GM12878 (cell line): ENCODE data around the gene IARS2.

Source experiments
- ATF7 ChIP-seq: fragments of 450-650 bp; IDR thresholded peaks from 2 replicates; pipeline ENCODE4 v1.6.1; 2016; ENCODE audit warnings: low read depth, mild to moderate bottlenecking
- MTA3 ChIP-seq: IDR thresholded peaks from 2 replicates; pipeline ENCODE4 v1.6.1; 2012; ENCODE audit warnings: low read length, inconsistent platforms, borderline replicate concordance
- POLR2AphosphoS5 ChIP-seq: IDR thresholded peaks from 2 replicates; pipeline ENCODE4 v1.6.1; 2011; ENCODE audit warnings: mild to moderate bottlenecking, low read length, inconsistent platforms
- SP1 ChIP-seq: IDR thresholded peaks from one replicate; pipeline ENCODE4 v1.6.1; 2011; ENCODE audit warnings: low read depth, low read length
- TF ChIP-seq, protein P1 (sequence below): IDR thresholded peaks from 2 replicates; pipeline ENCODE4 v1.6.1; 2011; ENCODE audit warnings: low read depth, mild to moderate bottlenecking, low read length, moderate library complexity, borderline replicate concordance; ENCODE audit errors: extremely low read depth
- TF ChIP-seq, protein P2 (sequence below), 3 experiments: IDR thresholded peaks in 2 of 3; conservative IDR thresholded peaks in 1 of 3; 2 replicates each; pipeline ENCODE4 v1.5.1; 2011; ENCODE audit warnings: low read depth in 3 of 3, low read length in 3 of 3, mild to moderate bottlenecking in 3 of 3, control low read depth in 2 of 3, moderate library complexity in 2 of 3, inconsistent platforms in 1 of 3, mixed read lengths in 1 of 3; ENCODE audit not compliant: control insufficient read depth in 2 of 3, insufficient read depth in 1 of 3; ENCODE audit errors: extremely low read depth in 1 of 3

DNA sequence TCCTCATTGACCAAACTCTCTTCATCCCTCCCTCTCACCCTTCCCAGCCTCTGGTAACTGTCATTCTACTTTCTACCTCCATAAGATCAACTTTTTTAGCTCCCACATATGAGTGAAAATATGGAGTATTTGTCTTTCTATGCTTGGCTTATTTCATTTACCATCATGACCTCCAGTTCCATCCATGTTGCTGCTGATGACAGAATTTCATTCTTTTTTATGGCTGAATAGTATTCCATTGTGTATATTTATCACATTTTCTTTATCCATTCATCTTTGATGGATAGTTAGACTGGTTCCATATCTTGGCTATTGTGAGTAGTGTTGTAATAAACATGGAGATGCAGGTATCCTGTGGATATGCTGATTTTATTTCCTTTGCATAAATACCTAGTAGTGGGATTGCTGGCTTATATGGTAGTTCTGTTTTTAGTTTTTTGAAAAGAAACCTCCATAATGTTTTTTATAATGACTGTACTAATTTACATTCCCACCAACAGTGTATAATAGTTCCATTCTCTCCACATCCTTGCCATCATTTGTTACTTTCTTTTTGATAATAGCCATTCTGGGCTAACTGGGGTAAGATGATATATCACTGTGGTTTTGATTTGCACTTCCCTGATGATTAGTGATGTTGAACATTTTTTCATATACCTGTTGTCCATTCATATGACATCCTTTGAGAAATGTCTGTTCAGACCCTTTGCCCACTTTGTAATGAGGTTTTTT is 35.7 kb downstream of the IARS2 start:
- TF ChIP-seq, protein P1, sequence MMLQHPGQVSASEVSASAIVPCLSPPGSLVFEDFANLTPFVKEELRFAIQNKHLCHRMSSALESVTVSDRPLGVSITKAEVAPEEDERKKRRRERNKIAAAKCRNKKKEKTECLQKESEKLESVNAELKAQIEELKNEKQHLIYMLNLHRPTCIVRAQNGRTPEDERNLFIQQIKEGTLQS = no peak
- no peak for TF ChIP-seq MTA3
- TF ChIP-seq SP1 = no peak
- TF ChIP-seq ATF7 = no peak
- TF ChIP-seq, protein P2, sequence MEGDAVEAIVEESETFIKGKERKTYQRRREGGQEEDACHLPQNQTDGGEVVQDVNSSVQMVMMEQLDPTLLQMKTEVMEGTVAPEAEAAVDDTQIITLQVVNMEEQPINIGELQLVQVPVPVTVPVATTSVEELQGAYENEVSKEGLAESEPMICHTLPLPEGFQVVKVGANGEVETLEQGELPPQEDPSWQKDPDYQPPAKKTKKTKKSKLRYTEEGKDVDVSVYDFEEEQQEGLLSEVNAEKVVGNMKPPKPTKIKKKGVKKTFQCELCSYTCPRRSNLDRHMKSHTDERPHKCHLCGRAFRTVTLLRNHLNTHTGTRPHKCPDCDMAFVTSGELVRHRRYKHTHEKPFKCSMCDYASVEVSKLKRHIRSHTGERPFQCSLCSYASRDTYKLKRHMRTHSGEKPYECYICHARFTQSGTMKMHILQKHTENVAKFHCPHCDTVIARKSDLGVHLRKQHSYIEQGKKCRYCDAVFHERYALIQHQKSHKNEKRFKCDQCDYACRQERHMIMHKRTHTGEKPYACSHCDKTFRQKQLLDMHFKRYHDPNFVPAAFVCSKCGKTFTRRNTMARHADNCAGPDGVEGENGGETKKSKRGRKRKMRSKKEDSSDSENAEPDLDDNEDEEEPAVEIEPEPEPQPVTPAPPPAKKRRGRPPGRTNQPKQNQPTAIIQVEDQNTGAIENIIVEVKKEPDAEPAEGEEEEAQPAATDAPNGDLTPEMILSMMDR (IDR thresholded peaks at IDR 0.05 in 2 of 3, conservative IDR thresholded peaks at IDR 0.05 in 1 of 3; ENCODE audit: control insufficient read depth in 2 of 3, extremely low read depth in 1 of 3, insufficient read depth in 1 of 3, low read depth in 3 of 3, low read length in 3 of 3) = no peak
- no peak for TF ChIP-seq POLR2AphosphoS5
